H7 (cell line): ENCODE data around the gene AMFR. TPM values are rescaled to one million over a fixed set of nuclear protein-coding genes. Genes with fewer than 3 reads are reported as not detected.
A peak's percentile ranks its signal among the peaks of the same experiment; 100 is the strongest.

Source experiments
- DNase-seq: peaks from one replicate; pipeline ENCODE4 v3.0.0; 2012
- H3K27me3 ChIP-seq: 2 replicates; pipeline ENCODE4 v1.6.0; 2011; ENCODE audit warnings: mild to moderate bottlenecking, low read length; ENCODE audit not compliant: control insufficient read depth, insufficient read depth
- H3K36me3 ChIP-seq: replicated peaks from 2 replicates; pipeline ENCODE4 v1.5.1; 2011; ENCODE audit warnings: low read length; ENCODE audit not compliant: control insufficient read depth, insufficient read depth
- H3K4me3 ChIP-seq: 2 replicates; pipeline ENCODE4 v1.5.1; 2011; ENCODE audit warnings: low read depth, mild to moderate bottlenecking, control low read depth, low read length, moderate library complexity; ENCODE audit not compliant: insufficient read depth
- total RNA-seq: library from RNA; depleted of rRNA; stranded (reverse); fragments of >200 nt; shearing (Covaris generic); gene quantifications from 2 replicates; pipeline ENCODE4 v1.2.3, GENCODE V29; 2014

The AMFR gene
- total RNA-seq, 1 experiment from 2014 or later, result 91.1 TPM

GRCh38 chr16:56369202-56369601, 56.1 kb downstream of the AMFR start:
- Histone ChIP-seq H3K4me3 (no peak overlapping the region), H3K27me3 (no peaks in the 10 kb centered on the region), H3K36me3 (peaks cover 2% of the 10 kb centered on the region)
- no peak for DNase-seq

GRCh38 chr16:56368545-56368944, 56.8 kb downstream of the AMFR start:
- H3K27me3 ChIP-seq, result no peaks in the 10 kb centered on the region
- H3K36me3 ChIP-seq, result peaks cover 6% of the 10 kb centered on the region
- DNase-seq, result no peak
- H3K4me3 ChIP-seq, result no peak overlapping the region

GRCh38 chr16:56367764-56368163, 57.6 kb downstream of the AMFR start:
- DNase-seq, result no peak
- H3K27me3 ChIP-seq, result no peaks in the 10 kb centered on the region

GRCh38 chr16:56366945-56367344, 58.4 kb downstream of the AMFR start:
- H3K4me3 ChIP-seq, result no peak overlapping the region
- DNase-seq, result no peak
- peaks cover 6% of the 10 kb centered on the region for H3K36me3 ChIP-seq
- H3K27me3 ChIP-seq, result no peaks in the 10 kb centered on the region

More at GRCh38 chr16:56367764-56368163, 57.6 kb downstream of the AMFR start:
- Histone ChIP-seq H3K36me3 (peaks cover 6% of the 10 kb centered on the region), H3K4me3 (no peak overlapping the region)

GRCh38 chr16:56365552-56365951, 59.8 kb downstream of the AMFR start:
- Histone ChIP-seq H3K36me3 (peaks cover 6% of the 10 kb centered on the region), H3K4me3 (no peak overlapping the region), H3K27me3 (no peaks in the 10 kb centered on the region)
- no peak for DNase-seq

GRCh38 chr16:56364865-56365264, 60.5 kb downstream of the AMFR start:
- peaks cover 6% of the 10 kb centered on the region for H3K36me3 ChIP-seq
- DNase-seq, result no peak
- H3K4me3 ChIP-seq, result no peak overlapping the region
- no peaks in the 10 kb centered on the region for H3K27me3 ChIP-seq

- peaks cover 6% of the 10 kb centered on the region for H3K36me3 ChIP-seq
- no peak overlapping the region for H3K4me3 ChIP-seq
- no peak for DNase-seq
Observed at GRCh38 chr16:56363781-56364565, 61.4 kb downstream of the AMFR start.

GRCh38 chr16:56363181-56363716, 62.1 kb downstream of the AMFR start:
- peaks cover 6% of the 10 kb centered on the region for H3K36me3 ChIP-seq
- no peak overlapping the region for H3K4me3 ChIP-seq
- H3K27me3 ChIP-seq, result no peaks in the 10 kb centered on the region
- no peak for DNase-seq

More at GRCh38 chr16:56363781-56364565, 61.4 kb downstream of the AMFR start:
- H3K27me3 ChIP-seq, result no peaks in the 10 kb centered on the region

- Histone ChIP-seq H3K36me3 (peaks cover 6% of the 10 kb centered on the region), H3K27me3 (no peaks in the 10 kb centered on the region), H3K4me3 (no peak overlapping the region)
- DNase-seq, result no peak
Observed at GRCh38 chr16:56362706-56363105, 62.6 kb downstream of the AMFR start.

GRCh38 chr16:56362057-56362655, 63.2 kb downstream of the AMFR start:
- DNase-seq, result peak; percentile 31
- no peak overlapping the region for H3K4me3 ChIP-seq
- peaks cover 6% of the 10 kb centered on the region for H3K36me3 ChIP-seq
- no peaks in the 10 kb centered on the region for H3K27me3 ChIP-seq

GRCh38 chr16:56360117-56361008, 65.0 kb downstream of the AMFR start:
- Histone ChIP-seq H3K27me3 (no peaks in the 10 kb centered on the region), H3K4me3 (no peak overlapping the region), H3K36me3 (peaks cover 5% of the 10 kb centered on the region)
- DNase-seq, result peak; percentile 34

GRCh38 chr16:56357765-56358322, 67.5 kb downstream of the AMFR start:
- no peak overlapping the region for H3K4me3 ChIP-seq
- H3K27me3 ChIP-seq, result no peaks in the 10 kb centered on the region
- no peaks in the 10 kb centered on the region for H3K36me3 ChIP-seq
- DNase-seq, result peak; percentile 77

GRCh38 chr16:56357241-56357764, 68.0 kb downstream of the AMFR start:
- no peaks in the 10 kb centered on the region for H3K27me3 ChIP-seq
- no peak overlapping the region for H3K4me3 ChIP-seq
- DNase-seq, result peak; percentile 73
- H3K36me3 ChIP-seq, result no peaks in the 10 kb centered on the region
